B cell (primary cell): ENCODE data around the gene DDX17. TPM values are rescaled to one million over a fixed set of nuclear protein-coding genes. Genes with fewer than 3 reads are reported as not detected.
A peak's percentile ranks its signal among the peaks of the same experiment; 100 is the strongest.

Experiments
- ATAC-seq: fragments of 200-7000 bp; cut with Tn5 transposase; one replicate; pipeline ENCODE4 v1.10.0; 2021; ENCODE audit warnings: low read depth, mild to moderate bottlenecking, moderate number of reproducible peaks, moderate library complexity
- CTCF ChIA-PET: fragments of 350-600 bp; sonication (Branson Sonifier 250); formaldehyde crosslinking; loops from one replicate; lab custom pipeline; 2021; ENCODE audit warnings: antibody characterized with exemption, inconsistent platforms; lab: Charles Lee
- POLR2A ChIA-PET: fragments of 350-600 bp; sonication (Branson Sonifier 250); formaldehyde crosslinking; loops from one replicate; lab custom pipeline; 2021; ENCODE audit warnings: antibody characterized with exemption; lab: Charles Lee
- DNase-seq: peaks from one replicate; pipeline ENCODE4 v3.0.0; 2013
- H2AFZ ChIP-seq: 2 replicates; pipeline ENCODE4 v1.6.1; 2012; ENCODE audit warnings: mild to moderate bottlenecking, low read depth, low read length; ENCODE audit not compliant: insufficient read depth, poor library complexity, severe bottlenecking
- H3K27ac ChIP-seq, 2 donors: 1 replicate in 1 of 2; 2 replicates in 1 of 2; pipeline ENCODE4 v1.5.1; 2012 to 2013; ENCODE audit warnings: low read length in 2 of 2, mild to moderate bottlenecking in 2 of 2, moderate library complexity in 1 of 2
- H3K27me3 ChIP-seq, 4 experiments: fragments of 200-600 bp in 1 of 4; sonication (generic) in 1 of 4; replicated peaks in 1 of 4; 1 replicate in 2 of 4; 2 replicates in 2 of 4; pipeline versions ENCODE4 v1.6.1 to v1.7.0; 2013 to 2016; ENCODE audit warnings: low read length in 3 of 4, mild to moderate bottlenecking in 2 of 4, mixed read lengths in 1 of 4, moderate library complexity in 1 of 4; ENCODE audit not compliant: insufficient read depth in 4 of 4, control insufficient read depth in 3 of 4; ENCODE audit errors: control extremely low read depth in 1 of 4
- H3K36me3 ChIP-seq, 2 experiments: replicated peaks in 1 of 2; 1 replicate in 1 of 2; 2 replicates in 1 of 2; pipeline versions ENCODE4 v1.6.1 to v1.7.1; 2013; ENCODE audit warnings: low read length in 1 of 2; ENCODE audit not compliant: insufficient read depth in 2 of 2, control insufficient read depth in 1 of 2; ENCODE audit errors: control extremely low read depth in 1 of 2, extremely low read depth in 1 of 2
- H3K4me1 ChIP-seq, 2 donors: fragments of 200-600 bp in 1 of 2; sonication (generic) in 1 of 2; 1 replicate in 1 of 2; 2 replicates in 1 of 2; pipeline versions ENCODE4 v1.5.1 to v1.6.1; 2013 to 2017; ENCODE audit warnings: low read length in 2 of 2; ENCODE audit not compliant: control insufficient read depth in 2 of 2, insufficient read depth in 2 of 2
- H3K4me2 ChIP-seq: replicated peaks from 2 replicates; pipeline ENCODE3; 2012; ENCODE audit warnings: mild to moderate bottlenecking, low read depth, low read length; ENCODE audit not compliant: poor library complexity, severe bottlenecking
- H3K4me3 ChIP-seq, 5 experiments: fragments of 200-600 bp in 1 of 5; sonication (generic) in 1 of 5; 1 replicate in 3 of 5; 2 replicates in 2 of 5; pipeline versions ENCODE4 v1.5.1 to v1.7.0; 2011 to 2016; ENCODE audit warnings: low read length in 4 of 5, mild to moderate bottlenecking in 4 of 5, low read depth in 2 of 5, control low read depth in 1 of 5, moderate library complexity in 1 of 5; ENCODE audit not compliant: insufficient read depth in 1 of 5; ENCODE audit errors: control extremely low read depth in 1 of 5, extremely low read depth in 1 of 5
- H3K79me2 ChIP-seq: fragments of 200-600 bp; sonication (generic); one replicate; pipeline ENCODE4 v1.6.0; 2016; ENCODE audit warnings: low read length; ENCODE audit not compliant: control insufficient read depth, insufficient read depth
- H3K9ac ChIP-seq: fragments of 200-600 bp; sonication (generic); 2 replicates; pipeline ENCODE4 v1.6.1; 2017; ENCODE audit warnings: mild to moderate bottlenecking, low read length, moderate library complexity
- H3K9me3 ChIP-seq, 3 donors: one replicate each; pipeline versions ENCODE4 v1.6.1 to v1.7.1; 2013; ENCODE audit warnings: low read length in 2 of 3; ENCODE audit not compliant: control insufficient read depth in 2 of 3, insufficient read depth in 1 of 3; ENCODE audit errors: control extremely low read depth in 1 of 3
- H4K20me1 ChIP-seq: 2 replicates; pipeline ENCODE4 v1.6.0; 2012; ENCODE audit warnings: mild to moderate bottlenecking, low read length; ENCODE audit not compliant: insufficient read depth, control insufficient read depth, poor library complexity, severe bottlenecking
- H3K27ac Mint-ChIP-seq: one replicate; pipeline ENCODE4 v1.8.0; 2021; ENCODE audit warnings: mixed read lengths
- H3K27me3 Mint-ChIP-seq: one replicate; pipeline ENCODE4 v1.8.0; 2021; ENCODE audit warnings: mixed read lengths
- H3K4me1 Mint-ChIP-seq: one replicate; pipeline ENCODE4 v1.8.0; 2021; ENCODE audit warnings: mixed read lengths
- H3K4me3 Mint-ChIP-seq: one replicate; pipeline ENCODE4 v1.8.0; 2021; ENCODE audit warnings: mixed read lengths
- H3K9me3 Mint-ChIP-seq: one replicate; pipeline ENCODE4 v1.8.0; 2022; ENCODE audit warnings: mixed read lengths; ENCODE audit not compliant: insufficient read depth
- CTCF ChIP-seq: fragments of 200-600 bp; IDR thresholded peaks from one replicate; pipeline ENCODE4 v1.8.0; 2022; ENCODE audit warnings: antibody characterized with exemption, mild to moderate bottlenecking
- EZH2 ChIP-seq: IDR thresholded peaks from 2 replicates; pipeline ENCODE4 v1.6.1; 2012; ENCODE audit warnings: borderline replicate concordance, low read depth, mild to moderate bottlenecking, moderate library complexity, low read length; ENCODE audit not compliant: insufficient read depth, poor library complexity, severe bottlenecking
- WGBS: methylation state at CpG from one replicate; pipeline ENCODE4 v1.1.5; 2013; ENCODE audit warnings: missing lambda C conversion rate; ENCODE audit not compliant: insufficient coverage; 5-methylcytosine and 5-hydroxymethylcytosine counted together
- intact Hi-C: fragments of 100-400 bp; cut with micrococcal nuclease; formaldehyde crosslinking; loops from one replicate; pipeline ENCODE4 v1.10.0; 2022
- polyA plus RNA-seq: library from polyadenylated mRNA; depleted of rRNA; stranded (reverse); fragments of >200 nt; gene quantifications from 2 replicates; pipeline ENCODE4 v1.2.3, GENCODE V29; 2012
- total RNA-seq, 2 donors: library from RNA; stranded (reverse); fragments of 120-200 nt in 1 of 2; gene quantifications; 1 replicate in 1 of 2; 2 replicates in 1 of 2; pipeline versions ENCODE4 v1.2.3 to v1.2.4, GENCODE V29; 2013 to 2022

Gene DDX17
- total and polyA plus RNA-seq, 2 donors (not counting 1 experiment from before 2014, with no cell fraction given), result 754 to 936 TPM

- H3K27me3 ChIP-seq, result no peaks in the 10 kb centered on the region
- H3K4me2 ChIP-seq, result no peak overlapping the region
- H3K4me3 Mint-ChIP-seq, result no peak overlapping the region
- H3K9me3 Mint-ChIP-seq, result no peaks in the 10 kb centered on the region
- TF ChIP-seq CTCF, result no peak
- TF ChIP-seq EZH2, result no peak
- ChIA-PET POLR2A (interaction anchor here (0.9 kb wide), 1 partner anchor 12 kb away, joined by 3 read pairs; no protein-coding TSS in a partner anchor), CTCF (interaction anchor here (0.6 to 2.2 kb wide), 4 partner anchors 11 to 190 kb away, joined by 3 to 7 read pairs (median 5); no protein-coding TSS in a partner anchor)
- H4K20me1 ChIP-seq, result peaks cover 70% of the 10 kb centered on the region
- ATAC-seq (no peak), DNase-seq (no peak)
- H3K27ac ChIP-seq, result no peak overlapping the region
- peaks cover 2% of the 10 kb centered on the region for H3K4me1 Mint-ChIP-seq
- no peaks in the 10 kb centered on the region for H3K9me3 ChIP-seq
- H3K9ac ChIP-seq, result no peak overlapping the region
- no peak overlapping the region for H2AFZ ChIP-seq
- no peaks in the 10 kb centered on the region for H3K27me3 Mint-ChIP-seq
- peaks cover 32% of the 10 kb centered on the region for H3K79me2 ChIP-seq
- H3K36me3 ChIP-seq, result peaks cover 2 to 93% of the 10 kb centered on the region in 2 experiments
- WGBS, result no CpG with 5 or more reads among the region's 1 CpG
- H3K4me1 ChIP-seq, result no peaks in the 10 kb centered on the region
- no peak overlapping the region for H3K27ac Mint-ChIP-seq
- H3K4me3 ChIP-seq, result no peak overlapping the region
- intact Hi-C loops, result no loop called here
Measured at GRCh38 chr22:38490915-38491314, 15.2 kb downstream of the DDX17 start.

DNA sequence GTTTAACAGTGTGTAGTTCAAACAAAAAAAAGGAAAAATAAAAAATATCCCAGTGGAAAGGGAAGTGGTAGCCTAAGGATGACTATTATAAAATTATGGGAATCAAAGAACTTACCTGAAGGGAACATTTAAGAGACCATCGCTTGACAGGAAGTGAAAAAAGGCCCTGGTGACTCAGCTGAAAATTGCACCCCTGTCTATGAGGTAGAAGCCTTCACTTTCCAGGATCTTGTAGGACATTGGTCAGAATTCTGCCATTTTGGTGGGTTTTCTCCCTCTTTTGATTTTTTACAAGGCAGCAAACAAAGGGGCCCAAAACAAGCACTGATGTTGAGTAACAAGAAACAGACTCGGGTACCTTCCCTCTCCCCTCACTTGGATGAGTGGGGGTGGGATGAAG lies 15.6 kb downstream of the DDX17 start:
- Mint-ChIP-seq H3K9me3 (no peaks in the 10 kb centered on the region), H3K4me1 (peaks cover 2% of the 10 kb centered on the region), H3K27me3 (no peaks in the 10 kb centered on the region), H3K27ac (peak overlapping the region; percentile 10), H3K4me3 (no peak overlapping the region)
- Histone ChIP-seq H3K9ac (no peak overlapping the region), H3K27me3 (no peaks in the 10 kb centered on the region), H3K4me2 (no peak overlapping the region), H3K27ac (peak overlapping the region in 1 of 2 donors; percentile 15), H3K4me1 (no peaks in the 10 kb centered on the region), H3K79me2 (peaks cover 28% of the 10 kb centered on the region), H3K36me3 (peaks cover 2 to 92% of the 10 kb centered on the region in 2 experiments), H3K9me3 (no peaks in the 10 kb centered on the region), H3K4me3 (no peak overlapping the region), H2AFZ (no peak overlapping the region), H4K20me1 (peaks cover 68% of the 10 kb centered on the region)
- ChIA-PET CTCF (interaction anchor here (0.6 to 2.2 kb wide), 5 partner anchors 8 to 191 kb away, joined by 3 to 7 read pairs (median 3); no protein-coding TSS in a partner anchor), POLR2A (interaction anchor here (0.9 to 1.1 kb wide), 2 partner anchors 8 to 12 kb away, joined by 3 read pairs; no protein-coding TSS in a partner anchor)
- no peak for TF ChIP-seq EZH2
- no peak for TF ChIP-seq CTCF
- no peak for DNase-seq
- WGBS, result 20% methylated on average over 1 of the region's 2 CpGs
- ATAC-seq, result no peak
- intact Hi-C loops, result no loop called here
